ENCODE results near the gene DUOXA1.
"Not testable (repeated sequence)": the region's sequence is repeated elsewhere in the genome, so short reads cannot be mapped to it uniquely, and the experiment has no call there.

- not testable (repeated sequence) for TF ChIP-seq MYC, CTCF (IDR thresholded peaks at IDR 0.05; ENCODE audit: low read depth, low read length)
Measured at GRCh38 chr15:45073602-45074001, 56.1 kb downstream of the DUOXA1 start.

All from NB4 (cell line).